C4-2B (cell line): ENCODE measurements around the gene THUMPD2.

Source experiments
- H3K27ac ChIP-seq: fragments of 450-650 bp; 2 replicates; pipeline ENCODE4 v1.5.1; 2017
- CTCF ChIP-seq: fragments of 450-650 bp; conservative IDR thresholded peaks from 2 replicates; pipeline ENCODE4 v1.5.1; 2017; ENCODE audit warnings: mild to moderate bottlenecking
- ZFX ChIP-seq: fragments of 450-650 bp; IDR thresholded peaks from 2 replicates; pipeline ENCODE4 v1.6.1; 2017

The THUMPD2 gene, protein sequence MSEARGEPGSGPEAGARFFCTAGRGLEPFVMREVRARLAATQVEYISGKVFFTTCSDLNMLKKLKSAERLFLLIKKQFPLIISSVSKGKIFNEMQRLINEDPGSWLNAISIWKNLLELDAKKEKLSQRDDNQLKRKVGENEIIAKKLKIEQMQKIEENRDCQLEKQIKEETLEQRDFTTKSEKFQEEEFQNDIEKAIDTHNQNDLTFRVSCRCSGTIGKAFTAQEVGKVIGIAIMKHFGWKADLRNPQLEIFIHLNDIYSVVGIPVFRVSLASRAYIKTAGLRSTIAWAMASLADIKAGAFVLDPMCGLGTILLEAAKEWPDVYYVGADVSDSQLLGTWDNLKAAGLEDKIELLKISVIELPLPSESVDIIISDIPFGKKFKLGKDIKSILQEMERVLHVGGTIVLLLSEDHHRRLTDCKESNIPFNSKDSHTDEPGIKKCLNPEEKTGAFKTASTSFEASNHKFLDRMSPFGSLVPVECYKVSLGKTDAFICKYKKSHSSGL

GRCh38 chr2:39778775-39779340, at the start of gene THUMPD2:
TSS of gene THUMPD2 (minus strand) at chr2:39779258. CDS start at chr2:39779239, 19 bp downstream.
- TF ChIP-seq ZFX = peak; percentile 56
- no peak for TF ChIP-seq CTCF
- peak within 1 kb of the TSS; percentile 99 for H3K27ac ChIP-seq

- no peak overlapping the region for H3K27ac ChIP-seq
- no peak for TF ChIP-seq CTCF
- no peak for TF ChIP-seq ZFX
These were observed 42.8 kb upstream of the THUMPD2 start for GRCh38 chr2:39821871-39822270.

DNA sequence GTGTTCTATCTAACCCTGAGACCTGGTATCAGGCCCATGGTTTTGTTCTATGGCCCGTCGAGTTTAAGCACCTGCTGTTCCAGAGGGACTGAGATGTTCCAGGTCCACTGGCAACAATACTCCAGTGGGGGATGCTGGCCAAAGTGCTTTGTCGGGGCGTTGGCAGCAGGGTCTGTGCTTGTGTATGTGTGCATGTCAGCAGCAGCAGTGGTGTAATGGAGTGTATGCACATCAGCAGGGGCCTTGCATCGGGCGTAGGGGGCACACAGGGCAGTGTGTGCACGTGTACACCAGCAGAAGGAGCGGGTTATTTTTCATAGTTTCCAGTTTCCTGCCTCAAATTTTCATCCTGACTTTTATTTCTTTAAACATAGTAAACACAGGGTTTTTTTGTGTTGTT, 37.8 kb upstream of the THUMPD2 start:
- no peak overlapping the region for H3K27ac ChIP-seq
- TF ChIP-seq ZFX = no peak
- no peak for TF ChIP-seq CTCF

GRCh38 chr2:39816428-39816827, 37.4 kb upstream of the THUMPD2 start:
- no peak for TF ChIP-seq CTCF
- TF ChIP-seq ZFX = no peak
- H3K27ac ChIP-seq = no peak overlapping the region

GRCh38 chr2:39805936-39806608, 27.0 kb upstream of the THUMPD2 start:
- TF ChIP-seq CTCF (no peak), ZFX (no peak)
- H3K27ac ChIP-seq = no peak overlapping the region

- H3K27ac ChIP-seq = no peak overlapping the region
- TF ChIP-seq CTCF (no peak), ZFX (no peak)
These were observed 24.8 kb upstream of the THUMPD2 start for GRCh38 chr2:39803839-39804238.

- no peak for TF ChIP-seq CTCF
- no peak overlapping the region for H3K27ac ChIP-seq
These were observed 21.7 kb upstream of the THUMPD2 start for GRCh38 chr2:39800752-39801151.
